IMR-90 (cell line): ENCODE data around the gene WDR62.

Source experiments
- BHLHE40 ChIP-seq: fragments of 150-350 bp; IDR thresholded peaks from 2 replicates; pipeline ENCODE4 v1.6.1; 2016; ENCODE audit warnings: mild to moderate bottlenecking, low read depth, low read length
- CEBPB ChIP-seq: IDR thresholded peaks from 2 replicates; pipeline ENCODE4 v1.6.1; 2012; ENCODE audit warnings: low read depth, low read length, improper control_type of control experiment
- CTCF ChIP-seq: conservative IDR thresholded peaks from 2 replicates; pipeline ENCODE4 v1.5.1; 2012; ENCODE audit warnings: mild to moderate bottlenecking, low read depth, low read length, improper control_type of control experiment
- ELK1 ChIP-seq: fragments of 150-350 bp; IDR thresholded peaks from 2 replicates; pipeline ENCODE4 v1.6.1; 2016; ENCODE audit warnings: low read depth, mild to moderate bottlenecking, low read length, moderate library complexity, borderline replicate concordance
- MAFK ChIP-seq: IDR thresholded peaks from 2 replicates; pipeline ENCODE4 v1.6.1; 2012; ENCODE audit warnings: low read depth, low read length, improper control_type of control experiment
- MAZ ChIP-seq: IDR thresholded peaks from 2 replicates; pipeline ENCODE4 v1.6.1; 2012; ENCODE audit warnings: low read depth, mild to moderate bottlenecking, low read length, improper control_type of control experiment, moderate library complexity, borderline replicate concordance
- MXI1 ChIP-seq: IDR thresholded peaks from 2 replicates; pipeline ENCODE4 v1.6.1; 2012; ENCODE audit warnings: low read depth, mild to moderate bottlenecking, low read length, moderate library complexity, borderline replicate concordance
- NFE2L2 ChIP-seq: fragments of 150-350 bp; IDR thresholded peaks from 2 replicates; pipeline ENCODE4 v1.6.1; 2016; ENCODE audit warnings: low read depth, mild to moderate bottlenecking, low read length
- POLR2A ChIP-seq: IDR thresholded peaks from 2 replicates; pipeline ENCODE4 v1.6.1; 2012; ENCODE audit warnings: mild to moderate bottlenecking, low read depth, low read length
- RAD21 ChIP-seq: IDR thresholded peaks from 2 replicates; pipeline ENCODE4 v1.6.1; 2012; ENCODE audit warnings: low read length, improper control_type of control experiment
- RCOR1 ChIP-seq: IDR thresholded peaks from 2 replicates; pipeline ENCODE4 v1.6.1; 2012; ENCODE audit warnings: mild to moderate bottlenecking, low read length, improper control_type of control experiment; ENCODE audit not compliant: insufficient replicate concordance
- RFX5 ChIP-seq: IDR thresholded peaks from 2 replicates; pipeline ENCODE4 v1.8.0; 2012; ENCODE audit warnings: low read depth, mild to moderate bottlenecking, low read length, moderate library complexity
- SMC3 ChIP-seq: fragments of 150-350 bp; IDR thresholded peaks from 2 replicates; pipeline ENCODE4 v1.6.1; 2016; ENCODE audit warnings: low read depth, mild to moderate bottlenecking, antibody characterized with exemption, low read length, moderate library complexity
- USF2 ChIP-seq: fragments of 150-350 bp; IDR thresholded peaks from 2 replicates; pipeline ENCODE4 v1.6.1; 2017; ENCODE audit warnings: mild to moderate bottlenecking, antibody characterized with exemption, low read length, low read depth

DNA sequence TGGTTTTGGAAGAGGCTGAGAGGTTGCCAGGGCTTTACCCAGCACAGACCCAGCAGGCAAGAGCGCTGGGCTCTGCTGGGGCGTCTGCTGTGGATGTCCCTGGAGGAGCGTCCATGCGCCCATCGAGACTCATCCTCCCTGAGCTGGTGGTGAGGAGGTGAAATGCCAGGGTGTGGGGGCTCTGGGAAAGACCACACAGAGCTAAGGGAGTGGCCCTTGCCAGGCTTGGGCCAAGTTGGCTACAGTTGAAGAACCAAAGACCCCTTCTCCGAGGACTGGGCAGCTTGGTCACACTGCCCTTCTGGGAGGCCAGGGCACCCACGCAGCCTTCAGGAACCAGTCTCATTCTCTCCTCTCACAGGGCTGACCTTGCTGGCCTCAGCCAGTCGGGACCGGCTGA, 31.6 kb downstream of the WDR62 start:
- TF ChIP-seq MXI1: no peak
- TF ChIP-seq BHLHE40: no peak
- TF ChIP-seq SMC3: no peak
- no peak for TF ChIP-seq MAFK
- TF ChIP-seq CTCF: no peak
- TF ChIP-seq USF2: no peak
- TF ChIP-seq POLR2A: no peak
- TF ChIP-seq RCOR1: no peak
- no peak for TF ChIP-seq MAZ
- no peak for TF ChIP-seq ELK1
- no peak for TF ChIP-seq CEBPB
- TF ChIP-seq RFX5: no peak
- no peak for TF ChIP-seq RAD21
- no peak for TF ChIP-seq NFE2L2
